Memory B cell (primary cell): Measurements from ENCODE around the gene ANKRD9.
"Not testable (repeated sequence)": the region's sequence is repeated elsewhere in the genome, so short reads cannot be mapped to it uniquely, and the experiment has no call there.

Experiments
- ATAC-seq: fragments of 150-1000 bp; cut with Tn5 transposase; 2 replicates; pipeline ENCODE4 v1.10.0; 2021; ENCODE audit warnings: low read depth, mild to moderate bottlenecking, moderate library complexity
- DNase-seq, 2 donors: peaks; one replicate each; pipeline ENCODE4 v3.0.0; 2022; ENCODE audit warnings: low spot score in 2 of 2
- H3K27ac Mint-ChIP-seq: one replicate; pipeline ENCODE4 v1.8.0; 2022; ENCODE audit warnings: mild to moderate bottlenecking, moderate library complexity, mixed read lengths
- H3K27me3 Mint-ChIP-seq: one replicate; pipeline ENCODE4 v1.8.0; 2022; ENCODE audit warnings: mixed read lengths
- H3K36me3 Mint-ChIP-seq: one replicate; pipeline ENCODE4 v1.8.0; 2022; ENCODE audit warnings: mild to moderate bottlenecking, mixed read lengths
- H3K4me1 Mint-ChIP-seq: one replicate; pipeline ENCODE4 v1.8.0; 2022; ENCODE audit warnings: mixed read lengths
- H3K4me3 Mint-ChIP-seq: one replicate; pipeline ENCODE4 v1.8.0; 2022; ENCODE audit warnings: mild to moderate bottlenecking, moderate library complexity, mixed read lengths
- H3K9me3 Mint-ChIP-seq: one replicate; pipeline ENCODE4 v1.8.0; 2022; ENCODE audit warnings: mixed read lengths

ANKRD9 gene

GRCh38 chr14:102524451-102525218, 15.1 kb upstream of the ANKRD9 start:
- DNase-seq: peak; percentile 96 to 99
- peak overlapping the region; percentile 97 for H3K4me3 Mint-ChIP-seq

DNA sequence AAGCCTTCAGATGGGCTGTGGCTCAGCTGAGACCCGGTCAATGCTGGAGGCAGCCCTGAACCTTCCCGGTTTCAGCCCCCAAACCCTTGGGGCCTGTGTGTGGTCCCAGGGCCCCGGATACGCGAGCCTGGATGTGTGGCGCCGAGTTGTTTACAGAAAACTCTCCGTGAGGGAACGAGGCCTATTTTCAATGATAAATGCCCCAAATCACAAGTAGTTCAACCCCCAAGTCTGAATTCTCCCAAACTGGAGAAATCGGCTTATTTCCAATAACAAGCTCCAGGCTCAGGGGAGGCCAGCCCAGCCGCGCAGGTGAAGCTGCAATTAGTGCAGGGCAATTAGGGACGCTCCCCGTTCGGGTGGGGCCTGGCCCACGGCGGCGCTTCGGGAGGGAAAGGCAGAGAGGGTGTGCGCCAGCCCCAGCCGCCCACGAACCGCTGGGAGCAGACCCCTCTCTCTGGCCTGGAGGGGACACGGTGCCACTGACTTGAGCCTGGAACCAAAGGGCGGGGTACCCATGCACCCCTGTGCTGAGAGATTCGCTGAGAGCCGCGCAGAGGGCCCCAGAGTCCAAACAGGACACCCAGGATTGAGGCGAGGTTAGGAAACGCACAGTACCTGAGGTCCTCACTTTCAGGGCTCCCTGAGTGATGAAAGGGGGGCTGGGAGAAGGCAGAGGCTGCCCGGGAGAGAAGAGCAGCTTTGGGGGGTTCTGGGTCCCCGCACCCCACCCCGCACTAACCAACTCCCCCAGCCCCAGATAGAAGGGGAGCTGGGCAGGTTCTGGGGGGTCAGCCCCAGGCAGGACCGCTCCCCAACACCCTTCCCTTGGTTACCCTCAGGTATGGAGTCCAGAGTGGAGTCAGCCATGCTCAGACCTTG, 14.2 kb upstream of the ANKRD9 start:
- no peak for DNase-seq
- Mint-ChIP-seq H3K9me3 (no peaks in the 10 kb centered on the region), H3K27me3 (no peaks in the 10 kb centered on the region), H3K4me1 (peaks cover 26% of the 10 kb centered on the region), H3K27ac (peak overlapping the region; percentile 90), H3K36me3 (no peaks in the 10 kb centered on the region), H3K4me3 (peak overlapping the region; percentile 41)
- ATAC-seq: no peak

More at GRCh38 chr14:102524451-102525218, 15.1 kb upstream of the ANKRD9 start:
- H3K4me1 Mint-ChIP-seq: peaks cover 26% of the 10 kb centered on the region
- H3K9me3 Mint-ChIP-seq: no peaks in the 10 kb centered on the region
- H3K27ac Mint-ChIP-seq: peak overlapping the region; percentile 90
- no peaks in the 10 kb centered on the region for H3K27me3 Mint-ChIP-seq
- H3K36me3 Mint-ChIP-seq: no peaks in the 10 kb centered on the region
- ATAC-seq: peak; percentile 85

DNA sequence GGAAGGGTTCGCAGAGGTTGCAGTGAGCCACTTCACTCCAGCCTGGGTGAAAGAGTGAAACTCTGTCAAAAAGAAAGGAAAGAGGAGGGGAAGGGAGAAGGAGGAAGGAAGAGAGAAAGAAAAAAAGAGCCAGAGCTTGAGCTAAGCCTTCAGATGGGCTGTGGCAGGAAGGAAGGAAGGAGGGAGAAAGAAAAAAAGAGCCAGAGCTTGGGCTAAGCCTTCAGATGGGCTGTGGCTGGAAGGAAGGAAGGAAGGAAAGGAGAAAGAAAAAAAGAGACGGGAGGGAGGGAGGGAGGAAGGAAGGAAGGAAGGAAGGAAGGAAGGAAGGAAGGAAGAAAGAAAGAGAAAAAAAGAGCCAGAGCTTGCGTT, 13.6 kb upstream of the ANKRD9 start:
- no peaks in the 10 kb centered on the region for H3K9me3 Mint-ChIP-seq
- ATAC-seq (no peak), DNase-seq (no peak)
- no peaks in the 10 kb centered on the region for H3K36me3 Mint-ChIP-seq
- H3K27ac Mint-ChIP-seq: peak overlapping the region; percentile 90
- peaks cover 26% of the 10 kb centered on the region for H3K4me1 Mint-ChIP-seq
- no peaks in the 10 kb centered on the region for H3K27me3 Mint-ChIP-seq
- peak overlapping the region; percentile 80 for H3K4me3 Mint-ChIP-seq

DNA sequence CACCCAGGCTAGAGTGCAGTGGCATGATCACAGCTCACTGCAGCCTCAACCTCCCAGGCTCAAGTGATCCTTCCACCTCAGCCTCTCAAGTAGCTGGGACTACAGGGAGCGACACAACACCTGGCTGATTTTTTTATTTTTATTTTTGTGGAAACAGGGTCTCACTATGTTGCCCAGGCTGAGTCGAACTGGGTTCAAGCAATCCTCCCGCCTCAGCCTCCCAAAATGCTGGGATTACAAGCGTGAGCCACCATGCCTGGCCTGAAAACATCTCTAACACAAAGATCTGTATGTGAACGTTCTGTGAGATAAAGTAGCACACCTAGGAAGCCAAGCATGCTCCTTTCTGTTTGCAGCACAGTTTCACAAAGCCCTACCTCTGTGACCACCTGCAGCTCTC, 10.1 kb upstream of the ANKRD9 start:
- not testable (repeated sequence) for H3K36me3 Mint-ChIP-seq, H3K9me3 Mint-ChIP-seq, H3K27me3 Mint-ChIP-seq, H3K27ac Mint-ChIP-seq, DNase-seq, H3K4me3 Mint-ChIP-seq, ATAC-seq
- peaks cover 21% of the 10 kb centered on the region for H3K4me1 Mint-ChIP-seq

GRCh38 chr14:102518063-102518648, 8.6 kb upstream of the ANKRD9 start:
- no peak for DNase-seq
- Mint-ChIP-seq H3K4me1 (peaks cover 15% of the 10 kb centered on the region), H3K36me3 (peaks cover 2% of the 10 kb centered on the region), H3K27me3 (no peaks in the 10 kb centered on the region), H3K4me3 (peak overlapping the region; percentile 39), H3K9me3 (no peaks in the 10 kb centered on the region), H3K27ac (peak overlapping the region; percentile 89)
- no peak for ATAC-seq

GRCh38 chr14:102517392-102518062, 8.0 kb upstream of the ANKRD9 start:
- Mint-ChIP-seq H3K4me1 (peaks cover 12% of the 10 kb centered on the region), H3K27ac (peak overlapping the region; percentile 89), H3K4me3 (peak overlapping the region; percentile 91), H3K9me3 (no peaks in the 10 kb centered on the region), H3K27me3 (no peaks in the 10 kb centered on the region), H3K36me3 (peaks cover 2% of the 10 kb centered on the region)
- DNase-seq (peak in 1 of 2 donors; percentile 30), ATAC-seq (peak; percentile 23)

GRCh38 chr14:102516531-102517391, 7.2 kb upstream of the ANKRD9 start:
- H3K36me3 Mint-ChIP-seq: peaks cover 2% of the 10 kb centered on the region
- H3K27ac Mint-ChIP-seq: peak overlapping the region; percentile 89
- DNase-seq (peak; percentile 71 to 89), ATAC-seq (peak; percentile 83)
- no peaks in the 10 kb centered on the region for H3K27me3 Mint-ChIP-seq
- no peaks in the 10 kb centered on the region for H3K9me3 Mint-ChIP-seq
- H3K4me3 Mint-ChIP-seq: peak overlapping the region; percentile 90
- H3K4me1 Mint-ChIP-seq: peaks cover 12% of the 10 kb centered on the region

- Mint-ChIP-seq H3K9me3 (no peaks in the 10 kb centered on the region), H3K4me1 (peaks cover 20% of the 10 kb centered on the region), H3K27me3 (no peaks in the 10 kb centered on the region), H3K27ac (no peak overlapping the region), H3K36me3 (peaks cover 2% of the 10 kb centered on the region), H3K4me3 (no peak overlapping the region)
- DNase-seq: no peak
- no peak for ATAC-seq
Observed at GRCh38 chr14:102514987-102515733, 5.6 kb upstream of the ANKRD9 start.

DNA sequence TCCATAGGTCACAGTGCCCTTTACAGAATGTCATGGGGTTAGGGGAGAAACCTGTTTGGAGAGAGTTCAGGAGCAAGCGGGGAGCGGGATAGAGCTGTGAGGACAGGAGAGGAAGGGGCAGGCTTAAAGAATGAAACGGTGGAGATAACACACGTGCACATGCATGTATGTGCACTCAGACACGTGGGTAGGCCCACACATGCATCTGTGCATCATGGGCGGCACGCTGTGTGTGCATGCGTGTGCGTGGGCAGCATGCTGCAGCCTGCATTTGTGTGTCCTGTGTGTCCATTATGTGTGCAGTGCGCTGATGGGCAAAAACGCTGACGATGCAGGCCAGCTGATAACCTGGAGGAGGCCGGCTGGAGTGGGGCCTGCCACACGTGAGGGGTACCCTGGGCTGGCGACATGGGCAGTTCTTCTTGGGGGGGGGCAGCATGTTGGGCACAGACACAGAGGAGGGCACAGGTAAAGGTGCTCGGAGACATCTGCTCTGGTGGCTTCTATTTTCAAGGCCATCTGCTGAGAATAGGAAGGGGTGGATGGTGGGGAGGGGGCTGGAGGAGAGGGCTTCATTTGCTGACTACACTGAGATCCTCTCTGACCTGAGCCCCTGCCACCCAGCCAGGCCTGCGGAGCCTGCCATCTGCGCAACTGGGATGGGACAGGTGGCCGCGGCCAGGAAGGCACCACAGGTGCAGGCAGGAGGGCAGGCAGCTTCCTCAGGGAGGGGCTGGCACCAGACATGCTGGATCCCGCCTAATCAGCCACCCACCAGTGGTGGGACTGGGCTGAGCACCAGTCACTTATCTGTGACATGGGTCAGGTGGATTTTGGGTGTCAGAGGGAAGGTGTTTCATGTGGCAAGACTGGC, 4.6 kb upstream of the ANKRD9 start:
- Mint-ChIP-seq H3K27me3 (no peaks in the 10 kb centered on the region), H3K36me3 (peaks cover 2% of the 10 kb centered on the region)

DNA sequence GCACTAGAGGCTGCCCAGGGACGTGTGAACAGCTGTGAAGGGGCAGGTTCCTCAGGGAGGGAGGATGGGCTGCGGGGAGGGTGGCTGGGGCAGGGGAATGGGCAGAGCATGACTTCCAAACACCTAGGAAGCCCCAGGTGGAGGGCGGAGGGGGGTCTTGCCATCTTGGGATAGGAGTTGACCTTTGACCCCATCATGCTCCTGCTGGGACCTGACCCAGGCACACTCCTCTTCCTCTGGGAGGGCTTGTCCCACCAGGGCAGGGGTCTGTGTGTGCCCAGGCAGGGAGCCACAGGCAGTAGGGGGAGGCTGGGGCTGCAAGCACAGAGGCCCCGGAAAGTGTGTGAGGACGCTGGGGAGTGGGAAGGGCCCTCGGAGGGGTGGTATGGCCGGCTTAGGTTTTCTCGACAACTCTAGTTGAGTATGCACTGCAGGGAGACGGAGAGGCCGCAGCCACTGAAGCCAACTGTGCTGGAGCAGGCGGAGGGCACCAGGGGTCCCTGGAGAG, 3.3 kb upstream of the ANKRD9 start:
- no peak overlapping the region for H3K4me3 Mint-ChIP-seq
- peaks cover 28% of the 10 kb centered on the region for H3K4me1 Mint-ChIP-seq
- no peaks in the 10 kb centered on the region for H3K9me3 Mint-ChIP-seq
- DNase-seq: no peak
- no peak for ATAC-seq
- peaks cover 2% of the 10 kb centered on the region for H3K36me3 Mint-ChIP-seq
- no peaks in the 10 kb centered on the region for H3K27me3 Mint-ChIP-seq
- H3K27ac Mint-ChIP-seq: no peak overlapping the region

More for the DNA sequence above, 4.6 kb upstream of the ANKRD9 start:
- H3K27ac Mint-ChIP-seq: no peak overlapping the region
- ATAC-seq (no peak), DNase-seq (no peak)
- no peaks in the 10 kb centered on the region for H3K9me3 Mint-ChIP-seq
- peaks cover 20% of the 10 kb centered on the region for H3K4me1 Mint-ChIP-seq
- no peak overlapping the region for H3K4me3 Mint-ChIP-seq

DNA sequence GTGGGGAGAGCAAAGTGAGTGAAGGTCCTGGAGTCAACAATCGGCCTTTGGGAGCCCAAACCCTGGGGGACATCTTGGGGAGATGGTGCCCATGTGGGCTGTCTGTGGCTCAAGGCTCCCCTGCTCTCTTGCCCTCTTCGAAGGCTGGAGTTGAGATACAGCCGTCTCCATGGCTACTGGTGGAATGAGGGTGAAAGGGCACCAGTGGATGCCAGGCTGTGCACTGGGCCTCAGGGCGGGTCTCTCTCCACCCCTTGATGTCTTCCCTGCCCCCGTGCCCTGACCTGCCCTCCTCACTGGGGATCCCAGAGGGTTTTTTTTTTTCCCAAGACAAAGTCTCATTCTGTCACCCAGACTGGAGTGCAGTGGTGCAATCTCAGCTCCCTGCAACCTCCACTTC, 2.0 kb upstream of the ANKRD9 start:
- no peaks in the 10 kb centered on the region for H3K9me3 Mint-ChIP-seq
- peaks cover 1% of the 10 kb centered on the region for H3K36me3 Mint-ChIP-seq
- H3K4me1 Mint-ChIP-seq: peaks cover 25% of the 10 kb centered on the region
- ATAC-seq: no peak
- H3K4me3 Mint-ChIP-seq: peak overlapping the region; percentile 41
- no peaks in the 10 kb centered on the region for H3K27me3 Mint-ChIP-seq
- no peak overlapping the region for H3K27ac Mint-ChIP-seq
- no peak for DNase-seq
